Large intestine (tissue), 3 donors: Measurements from ENCODE around the gene UCHL1. TPM values are rescaled to one million over a fixed set of nuclear protein-coding genes. Genes with fewer than 3 reads are reported as not detected.

Experiments used
- DNase-seq, 2 donors: peaks; one replicate each; pipeline versions ENCODE4 v3.0.0 to v3.0.0-alpha.2; 2013
- H3K27ac ChIP-seq: one replicate; pipeline ENCODE4 v1.5.1; 2013; ENCODE audit warnings: low read length
- H3K27me3 ChIP-seq: 2 replicates; pipeline ENCODE4 v1.6.1; 2013; ENCODE audit warnings: low read length; ENCODE audit not compliant: control insufficient read depth, insufficient read depth
- H3K36me3 ChIP-seq: 2 replicates; pipeline ENCODE4 v1.6.1; 2013; ENCODE audit warnings: low read length; ENCODE audit not compliant: control insufficient read depth, insufficient read depth
- H3K4me1 ChIP-seq: one replicate; pipeline ENCODE4 v1.6.1; 2013; ENCODE audit warnings: low read length; ENCODE audit not compliant: control insufficient read depth, insufficient read depth
- H3K4me3 ChIP-seq: one replicate; pipeline ENCODE4 v1.5.1; 2013; ENCODE audit warnings: low read length
- H3K9me3 ChIP-seq: one replicate; pipeline ENCODE4 v1.6.1; 2013; ENCODE audit warnings: mild to moderate bottlenecking, low read depth, low read length, moderate library complexity; ENCODE audit not compliant: control insufficient read depth
- WGBS: methylation state at CpG from one replicate; pipeline ENCODE4 v1.1.5; 2013; ENCODE audit warnings: low lambda C conversion rate; ENCODE audit not compliant: insufficient coverage; 5-methylcytosine and 5-hydroxymethylcytosine counted together
- polyA plus RNA-seq: library from polyadenylated mRNA; unstranded; fragments of 120-200 nt; gene quantifications from one replicate; pipeline ENCODE4 v1.2.1, GENCODE V29; 2013

Gene UCHL1
- polyA plus RNA-seq, 1 donor = 111 TPM

DNA sequence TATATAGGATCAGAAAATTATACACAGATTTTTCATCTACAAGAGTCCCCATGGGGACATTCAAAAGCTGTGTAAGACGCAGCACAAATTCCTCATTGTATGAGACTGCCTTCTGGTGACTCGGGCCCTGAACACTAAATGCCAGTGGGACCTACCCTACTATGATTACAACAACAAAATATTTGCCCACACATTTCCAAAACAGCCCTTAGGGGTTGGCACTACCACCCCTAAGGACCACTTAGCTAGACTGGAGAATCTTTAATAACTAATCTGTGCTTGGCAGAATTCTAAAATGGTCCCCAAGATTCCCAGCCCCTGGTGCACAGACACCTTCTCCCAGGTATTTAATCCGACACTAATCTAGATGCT lies 29.1 kb downstream of the UCHL1 start:
- WGBS = no CpG with 5 or more reads among the region's 3 CpGs
- no peaks in the 10 kb centered on the region for H3K27me3 ChIP-seq
- no peaks in the 10 kb centered on the region for H3K9me3 ChIP-seq
- H3K4me1 ChIP-seq = no peaks in the 10 kb centered on the region
- no peak overlapping the region for H3K27ac ChIP-seq
- DNase-seq = no peak
- no peak overlapping the region for H3K4me3 ChIP-seq
- H3K36me3 ChIP-seq = no peaks in the 10 kb centered on the region

DNA sequence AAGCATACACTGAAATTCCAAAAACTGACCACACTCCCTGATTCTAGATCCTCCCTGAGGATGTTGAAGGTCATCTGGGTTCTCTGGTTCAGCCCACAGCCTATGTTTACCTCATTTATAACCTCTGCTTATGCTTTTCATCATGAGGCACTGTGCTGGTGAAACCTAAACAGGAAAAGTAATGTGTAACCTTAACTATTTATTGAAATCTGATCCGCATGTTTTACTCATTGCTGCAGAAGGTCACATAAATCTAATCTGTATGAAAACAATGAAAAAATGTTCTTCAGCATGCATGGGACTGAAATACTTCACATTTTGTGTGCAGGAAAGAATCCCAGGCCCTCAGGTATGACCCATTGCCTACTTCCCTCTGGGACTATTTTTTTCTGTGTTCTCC lies 30.3 kb downstream of the UCHL1 start:
- Histone ChIP-seq H3K4me1 (no peaks in the 10 kb centered on the region), H3K4me3 (no peak overlapping the region), H3K27me3 (no peaks in the 10 kb centered on the region), H3K36me3 (no peaks in the 10 kb centered on the region), H3K9me3 (no peaks in the 10 kb centered on the region), H3K27ac (no peak overlapping the region)
- WGBS = no CpG with 5 or more reads among the region's 1 CpG
- DNase-seq = no peak

DNA sequence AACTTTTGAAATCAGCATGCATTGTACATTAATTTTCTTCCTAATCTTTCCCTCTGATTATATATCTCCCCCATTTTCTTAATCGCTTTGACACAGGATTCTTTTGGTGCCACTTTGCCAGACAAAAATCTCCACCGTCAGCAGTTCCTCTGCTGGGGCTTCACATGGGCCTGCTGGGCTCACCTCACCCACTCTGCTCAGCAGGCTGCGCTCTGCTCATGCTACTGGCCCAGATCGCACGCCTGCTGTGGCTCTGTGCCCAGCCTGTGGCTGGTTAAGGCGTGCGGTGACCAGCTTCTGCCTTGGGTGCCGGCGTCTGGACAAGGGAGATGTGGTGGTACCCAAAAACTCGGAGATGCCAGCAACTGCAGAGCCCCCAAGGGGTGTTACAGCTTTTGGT lies 31.1 kb downstream of the UCHL1 start:
- H3K4me1 ChIP-seq = no peaks in the 10 kb centered on the region
- H3K27ac ChIP-seq = no peak overlapping the region
- WGBS = 100% methylated on average over 1 of the region's 10 CpGs
- DNase-seq = no peak
- no peaks in the 10 kb centered on the region for H3K9me3 ChIP-seq
- no peaks in the 10 kb centered on the region for H3K27me3 ChIP-seq
- no peak overlapping the region for H3K4me3 ChIP-seq
- H3K36me3 ChIP-seq = no peaks in the 10 kb centered on the region

DNA sequence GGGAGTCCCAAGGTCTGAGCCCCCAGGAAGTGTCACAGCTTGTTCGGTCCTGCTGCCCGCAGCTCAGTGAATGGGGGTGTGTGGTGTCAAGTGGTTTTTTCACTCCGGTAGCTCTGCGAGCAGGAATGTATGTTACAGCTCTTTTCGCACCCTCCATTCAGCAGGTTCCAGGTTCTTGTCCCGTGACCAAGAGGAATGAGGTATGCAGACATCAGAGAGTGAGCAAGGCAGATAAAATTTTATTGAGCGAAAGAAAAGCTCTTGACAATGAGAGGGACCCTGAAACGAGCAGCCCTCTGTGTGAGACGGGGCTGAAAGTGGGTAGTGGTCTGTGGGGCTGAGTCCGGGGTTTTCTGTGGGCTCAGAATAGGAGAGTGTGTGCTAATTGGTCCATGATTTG lies 31.5 kb downstream of the UCHL1 start:
- H3K9me3 ChIP-seq = no peaks in the 10 kb centered on the region
- WGBS = 100% methylated on average over 1 of the region's 10 CpGs
- H3K4me1 ChIP-seq = no peaks in the 10 kb centered on the region
- no peaks in the 10 kb centered on the region for H3K27me3 ChIP-seq
- no peak overlapping the region for H3K27ac ChIP-seq
- H3K36me3 ChIP-seq = no peaks in the 10 kb centered on the region
- DNase-seq = no peak
- H3K4me3 ChIP-seq = no peak overlapping the region

DNA sequence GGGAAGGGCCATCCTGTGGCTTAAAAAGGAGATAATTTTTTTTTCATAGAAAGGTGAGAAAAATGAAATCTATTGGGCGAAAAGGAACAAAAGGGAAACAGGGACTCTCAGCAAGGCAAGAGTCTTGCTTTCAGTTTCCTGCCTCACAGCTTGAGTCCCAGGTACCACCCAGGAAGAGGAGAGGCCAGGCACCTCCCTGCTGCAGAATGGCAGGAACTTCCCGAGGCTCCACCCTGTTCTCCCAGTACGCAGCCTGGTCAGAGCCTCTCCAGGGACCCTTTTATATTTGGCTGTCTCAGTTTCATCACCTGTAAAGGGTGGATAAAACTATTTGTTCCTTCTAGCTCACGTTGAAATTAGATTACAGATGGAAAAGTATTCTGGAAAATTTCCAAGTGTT lies 33.8 kb downstream of the UCHL1 start:
- H3K27me3 ChIP-seq = no peaks in the 10 kb centered on the region
- 80% methylated on average over 1 of the region's 4 CpGs for WGBS
- H3K4me3 ChIP-seq = no peak overlapping the region
- no peaks in the 10 kb centered on the region for H3K4me1 ChIP-seq
- H3K27ac ChIP-seq = no peak overlapping the region
- no peaks in the 10 kb centered on the region for H3K9me3 ChIP-seq
- DNase-seq = no peak
- H3K36me3 ChIP-seq = no peaks in the 10 kb centered on the region

DNA sequence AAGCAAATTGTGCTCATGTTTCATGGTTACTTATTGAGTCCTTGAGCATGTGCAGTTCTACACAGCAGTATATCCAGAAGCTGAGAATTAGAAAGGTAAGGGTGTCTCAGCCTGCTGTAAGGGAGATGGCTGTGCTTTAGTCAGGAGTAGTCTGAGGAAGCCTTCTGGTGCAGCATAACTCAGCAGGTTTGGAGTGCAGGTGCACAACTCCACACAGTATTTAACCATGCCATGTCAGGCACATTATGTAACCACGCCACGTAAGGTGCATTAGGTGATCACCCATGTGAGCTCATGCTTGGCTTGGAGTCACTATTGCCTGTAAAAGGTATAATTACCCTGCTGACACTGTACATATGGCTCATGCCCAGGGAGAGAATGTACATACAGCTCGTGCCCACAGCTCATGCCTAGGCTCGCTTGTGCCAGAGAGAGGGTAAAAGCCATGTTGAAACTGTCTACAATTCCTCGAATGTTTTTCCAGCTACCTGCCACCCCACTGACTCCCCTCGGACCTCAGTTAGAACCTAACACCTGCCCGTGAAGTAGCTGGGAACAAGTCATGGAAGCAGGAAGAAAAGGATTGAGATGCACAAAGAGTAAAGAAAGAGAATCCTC lies 37.8 kb downstream of the UCHL1 start:
- no peaks in the 10 kb centered on the region for H3K4me1 ChIP-seq
- H3K27me3 ChIP-seq = no peaks in the 10 kb centered on the region
- H3K27ac ChIP-seq = no peak overlapping the region
- no peak overlapping the region for H3K4me3 ChIP-seq
- WGBS = no CpG with 5 or more reads among the region's 7 CpGs
- no peaks in the 10 kb centered on the region for H3K9me3 ChIP-seq
- DNase-seq = peak in 1 of 2 donors; percentile 14
- no peaks in the 10 kb centered on the region for H3K36me3 ChIP-seq

DNA sequence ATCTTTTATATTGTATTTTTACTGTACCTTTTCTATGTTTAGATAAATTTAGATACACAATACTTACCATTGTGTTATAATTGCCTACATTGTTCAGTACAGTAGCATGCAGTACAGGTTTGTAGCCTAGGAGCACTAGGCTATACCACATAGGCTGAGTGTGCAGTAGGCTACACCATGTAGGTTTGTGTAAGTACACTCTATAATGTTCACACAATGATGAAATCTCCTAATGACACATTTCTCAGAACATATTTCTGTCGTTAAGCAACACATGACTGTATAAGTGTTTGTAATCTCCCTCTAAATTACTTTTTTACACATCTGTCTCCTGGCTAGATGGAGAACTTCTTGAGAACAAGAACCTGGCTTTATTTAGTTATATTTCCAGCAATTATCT lies 40.3 kb downstream of the UCHL1 start:
- Histone ChIP-seq H3K36me3 (no peaks in the 10 kb centered on the region), H3K27ac (no peak overlapping the region), H3K9me3 (no peaks in the 10 kb centered on the region), H3K4me1 (no peaks in the 10 kb centered on the region), H3K4me3 (no peak overlapping the region), H3K27me3 (no peaks in the 10 kb centered on the region)
- no peak for DNase-seq
- no CpG with 5 or more reads among the region's 1 CpG for WGBS

DNA sequence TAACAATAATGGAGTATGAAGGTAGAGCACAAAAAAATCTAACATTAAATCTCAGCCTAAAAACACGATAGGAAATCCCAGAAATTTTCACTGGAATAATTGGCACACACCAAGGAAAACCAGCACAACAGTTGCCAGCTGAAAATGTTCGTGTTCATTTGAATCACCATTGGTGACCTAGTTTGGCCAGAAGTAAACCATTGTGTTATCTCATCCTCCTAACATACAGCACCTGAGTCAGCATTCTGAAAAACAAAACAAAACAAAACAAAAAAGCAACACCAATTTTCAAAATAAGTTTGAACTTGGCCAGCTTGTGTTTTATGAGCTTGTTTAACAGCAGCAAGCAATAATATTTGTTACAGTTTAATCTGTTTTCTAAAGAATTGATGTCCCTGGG lies 41.1 kb downstream of the UCHL1 start:
- WGBS = 83% methylated on average over 1 of the region's 2 CpGs
- Histone ChIP-seq H3K4me1 (no peaks in the 10 kb centered on the region), H3K9me3 (no peaks in the 10 kb centered on the region), H3K27ac (no peak overlapping the region), H3K27me3 (no peaks in the 10 kb centered on the region), H3K36me3 (no peaks in the 10 kb centered on the region), H3K4me3 (no peak overlapping the region)
- DNase-seq = no peak

DNA sequence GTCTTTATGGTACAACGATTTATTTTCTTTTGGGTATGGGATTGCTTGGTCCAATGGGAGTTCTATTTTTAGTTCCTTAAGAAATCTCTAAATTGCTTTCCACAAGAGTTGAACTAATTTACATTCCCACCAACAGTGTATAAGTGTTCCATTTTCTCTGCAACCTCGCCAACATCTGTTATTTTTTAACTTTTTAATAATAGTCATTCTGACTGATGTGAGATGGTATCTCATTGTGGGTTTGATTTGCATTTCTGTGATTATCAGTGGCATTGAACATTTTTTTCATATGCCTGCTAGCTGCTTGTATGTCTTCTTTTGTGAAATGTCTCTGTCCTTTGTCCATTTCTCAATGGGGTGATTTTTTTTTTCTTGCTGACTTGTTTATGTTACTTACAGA lies 42.8 kb downstream of the UCHL1 start:
- Histone ChIP-seq H3K9me3 (no peaks in the 10 kb centered on the region), H3K27ac (no peak overlapping the region), H3K4me1 (no peaks in the 10 kb centered on the region), H3K36me3 (no peaks in the 10 kb centered on the region), H3K4me3 (no peak overlapping the region), H3K27me3 (no peaks in the 10 kb centered on the region)
- 67% methylated on average over 1 of the region's 2 CpGs for WGBS
- no peak for DNase-seq

DNA sequence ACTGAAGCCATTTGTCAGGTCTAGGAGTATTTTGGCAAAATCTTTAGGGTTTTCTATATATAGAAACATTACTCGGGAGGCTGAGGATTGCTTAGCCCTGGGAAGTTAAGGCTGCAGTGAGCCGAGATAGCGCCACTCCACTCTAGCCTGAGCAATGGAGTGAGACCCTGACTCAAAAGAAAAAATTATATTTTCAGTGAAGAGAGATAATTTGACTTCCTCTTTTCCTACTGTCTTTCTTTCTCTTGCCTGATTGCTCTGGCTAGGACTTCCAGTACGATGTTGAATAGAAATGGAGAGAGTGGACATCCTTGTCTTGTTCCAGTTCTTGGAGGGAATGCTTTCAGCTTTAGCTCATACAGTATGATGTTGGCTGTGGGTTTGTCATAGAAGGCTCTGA lies 44.4 kb downstream of the UCHL1 start:
- no peaks in the 10 kb centered on the region for H3K4me1 ChIP-seq
- H3K4me3 ChIP-seq = no peak overlapping the region
- no peak overlapping the region for H3K27ac ChIP-seq
- H3K36me3 ChIP-seq = no peaks in the 10 kb centered on the region
- WGBS = no CpG with 5 or more reads among the region's 4 CpGs
- no peaks in the 10 kb centered on the region for H3K27me3 ChIP-seq
- no peaks in the 10 kb centered on the region for H3K9me3 ChIP-seq
- DNase-seq = no peak

DNA sequence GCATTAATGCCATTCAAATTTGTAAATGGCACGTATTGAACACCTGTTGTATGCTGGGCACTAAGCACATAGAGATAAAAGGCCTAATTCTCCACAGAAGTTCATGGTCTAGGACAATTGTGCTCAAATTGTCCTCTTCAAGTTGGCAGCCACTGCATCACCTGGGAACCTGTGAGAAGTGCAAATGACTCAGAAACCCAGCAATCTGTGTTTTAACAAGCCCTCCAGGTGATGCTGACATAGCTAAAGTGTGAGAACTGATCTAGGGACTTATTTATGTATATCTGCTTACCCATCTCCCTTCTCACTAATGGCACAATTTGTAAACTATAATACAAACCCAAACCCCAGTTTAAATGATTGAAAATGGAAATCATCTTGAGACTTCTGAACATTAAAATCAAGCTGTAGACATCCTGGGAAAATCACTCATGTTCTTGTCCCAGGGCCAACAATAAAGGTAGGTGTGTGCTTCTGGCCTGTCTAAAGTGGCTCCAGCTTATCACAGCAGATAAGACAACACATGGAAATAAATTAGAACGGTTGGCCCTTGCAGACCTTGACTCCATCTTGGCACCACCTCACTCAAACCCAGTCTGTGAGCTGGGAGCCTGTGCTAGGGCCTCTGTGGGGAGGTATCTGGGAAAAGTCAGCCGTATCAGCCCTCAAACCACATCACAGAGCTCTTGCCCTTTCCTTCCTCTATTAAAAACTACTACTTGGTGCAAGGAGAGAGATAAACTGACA lies 46.8 kb downstream of the UCHL1 start:
- DNase-seq = no peak
- H3K36me3 ChIP-seq = no peaks in the 10 kb centered on the region
- no peaks in the 10 kb centered on the region for H3K9me3 ChIP-seq
- no peak overlapping the region for H3K27ac ChIP-seq
- H3K4me1 ChIP-seq = no peaks in the 10 kb centered on the region
- no peaks in the 10 kb centered on the region for H3K27me3 ChIP-seq
- WGBS = 80% methylated on average over 1 of the region's 3 CpGs
- no peak overlapping the region for H3K4me3 ChIP-seq
